Hepatocyte (in vitro differentiated cells): Measurements from ENCODE around the gene RGS8.

Source experiments
- EZH2 ChIP-seq: fragments of 200-600 bp; sonication (generic); IDR thresholded peaks from 2 replicates; pipeline ENCODE4 v1.6.1; 2016; ENCODE audit warnings: antibody characterized with exemption, mild to moderate bottlenecking, borderline replicate concordance
- EZH2phosphoT487 ChIP-seq: fragments of 200-600 bp; sonication (generic); IDR thresholded peaks from one replicate; pipeline ENCODE4 v1.6.1; 2018; ENCODE audit warnings: antibody characterized with exemption, mild to moderate bottlenecking, low read depth, moderate library complexity; ENCODE audit not compliant: unreplicated experiment, severe bottlenecking
- TF ChIP-seq, protein P1 (sequence below): fragments of 200-600 bp; sonication (generic); IDR thresholded peaks from 2 replicates; pipeline ENCODE4 v1.5.1; 2016; ENCODE audit warnings: antibody characterized with exemption, mild to moderate bottlenecking; ENCODE audit not compliant: poor library complexity

DNA sequence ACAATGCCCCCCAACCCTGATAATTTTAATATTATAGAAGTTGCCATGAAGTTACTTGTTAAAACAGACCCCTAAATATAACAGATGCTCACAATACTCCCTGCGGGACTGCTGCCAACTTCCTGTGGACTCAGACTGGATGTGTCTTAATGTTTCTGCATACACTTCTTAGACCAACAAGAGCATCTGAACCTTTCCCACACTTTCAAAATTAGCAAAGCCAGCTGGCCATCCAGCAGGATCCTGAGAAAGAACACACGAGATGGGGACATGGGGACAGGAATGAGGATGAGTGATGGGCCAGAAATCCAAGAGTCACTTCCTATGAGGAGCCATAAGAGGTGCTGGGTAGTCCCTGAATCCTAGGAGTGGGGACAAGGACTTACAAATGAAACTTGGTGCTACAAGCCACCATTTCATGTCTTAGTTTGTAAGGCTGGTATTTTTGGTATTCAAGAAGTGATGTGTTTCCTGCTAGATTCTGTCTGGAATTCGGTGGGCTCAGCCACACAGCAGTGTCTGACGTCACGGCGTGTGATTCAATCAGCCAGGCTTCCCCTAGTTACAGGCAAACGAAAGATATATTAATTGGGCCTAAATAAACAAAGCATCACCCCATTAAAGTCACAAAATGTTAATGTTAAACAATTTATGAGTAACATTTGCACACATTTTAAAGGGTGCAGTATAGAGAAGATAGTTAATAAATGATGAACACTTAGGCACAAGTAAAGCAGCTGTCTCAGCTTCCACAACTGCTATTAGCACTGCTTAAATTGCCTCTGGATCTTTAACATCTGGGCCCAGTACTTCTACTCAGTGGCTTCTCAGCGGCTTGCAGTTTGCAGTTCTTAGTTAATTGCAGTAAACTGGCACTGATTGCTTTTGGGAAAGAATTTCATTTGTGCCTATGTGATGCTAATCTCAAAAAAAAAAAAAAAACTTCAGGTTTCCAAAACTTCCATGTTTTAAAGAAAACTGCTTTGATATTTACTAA is 41.2 kb upstream of the RGS8 start:
- TF ChIP-seq, protein P1, sequence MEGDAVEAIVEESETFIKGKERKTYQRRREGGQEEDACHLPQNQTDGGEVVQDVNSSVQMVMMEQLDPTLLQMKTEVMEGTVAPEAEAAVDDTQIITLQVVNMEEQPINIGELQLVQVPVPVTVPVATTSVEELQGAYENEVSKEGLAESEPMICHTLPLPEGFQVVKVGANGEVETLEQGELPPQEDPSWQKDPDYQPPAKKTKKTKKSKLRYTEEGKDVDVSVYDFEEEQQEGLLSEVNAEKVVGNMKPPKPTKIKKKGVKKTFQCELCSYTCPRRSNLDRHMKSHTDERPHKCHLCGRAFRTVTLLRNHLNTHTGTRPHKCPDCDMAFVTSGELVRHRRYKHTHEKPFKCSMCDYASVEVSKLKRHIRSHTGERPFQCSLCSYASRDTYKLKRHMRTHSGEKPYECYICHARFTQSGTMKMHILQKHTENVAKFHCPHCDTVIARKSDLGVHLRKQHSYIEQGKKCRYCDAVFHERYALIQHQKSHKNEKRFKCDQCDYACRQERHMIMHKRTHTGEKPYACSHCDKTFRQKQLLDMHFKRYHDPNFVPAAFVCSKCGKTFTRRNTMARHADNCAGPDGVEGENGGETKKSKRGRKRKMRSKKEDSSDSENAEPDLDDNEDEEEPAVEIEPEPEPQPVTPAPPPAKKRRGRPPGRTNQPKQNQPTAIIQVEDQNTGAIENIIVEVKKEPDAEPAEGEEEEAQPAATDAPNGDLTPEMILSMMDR = no peak
- TF ChIP-seq EZH2phosphoT487 = no peak
- no peak for TF ChIP-seq EZH2
